ENCODE data around the gene SH3BP5.

DNA sequence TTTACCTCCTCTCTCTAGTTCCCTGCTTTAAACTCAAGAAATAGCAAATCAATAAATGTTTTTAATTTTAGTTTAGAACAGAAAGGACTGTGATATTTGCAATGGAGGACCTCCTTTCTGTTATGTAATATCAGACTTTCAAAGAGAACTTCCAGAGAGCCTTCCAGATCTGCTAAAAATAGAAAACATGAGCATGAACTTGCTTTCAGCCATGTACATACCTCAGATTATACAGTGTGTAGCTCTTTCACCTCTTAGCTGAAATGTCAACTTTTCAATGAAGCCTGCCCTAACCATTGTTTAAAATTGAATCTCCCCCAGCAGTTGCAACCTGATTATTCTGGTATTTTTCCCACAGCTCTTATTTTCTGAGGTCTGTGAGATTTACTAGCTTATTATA is 113.7 kb downstream of the SH3BP5 start:
- TF ChIP-seq POLR2A (IDR thresholded peaks at IDR 0.05; ENCODE audit: low read depth, low read length) (no peak), TAF1 (IDR thresholded peaks at IDR 0.05; ENCODE audit: low read depth, low read length) (no peak), POLR2AphosphoS5 (IDR thresholded peaks at IDR 0.05; ENCODE audit: low read depth, low read length) (no peak), SPI1 (IDR thresholded peaks at IDR 0.05; ENCODE audit: low read depth, low read length) (no peak)
